A549 (cell line): Measurements from ENCODE around the gene SLC15A5.

Source experiments
- CHD4 ChIP-seq: fragments of 200-600 bp; sonication (generic); IDR thresholded peaks from 2 replicates; pipeline ENCODE4 v1.6.1; 2016; ENCODE audit warnings: antibody characterized with exemption, mild to moderate bottlenecking, borderline replicate concordance
- EP300 ChIP-seq, 2 experiments: fragments of >200 bp; sonication (Bioruptor Twin); formaldehyde crosslinking; IDR thresholded peaks; 2 replicates in 1 of 2; 3 replicates in 1 of 2; pipeline ENCODE4 v1.6.1; 2016 to 2017
- MAZ ChIP-seq: fragments of 150-350 bp; IDR thresholded peaks from 2 replicates; pipeline ENCODE4 v1.6.1; 2014; ENCODE audit warnings: antibody characterized with exemption, low read depth, low read length, borderline replicate concordance
- RAD21 ChIP-seq, 2 experiments: fragments of >200 bp in 1 of 2; sonication (Bioruptor Twin) in 1 of 2; formaldehyde crosslinking in 1 of 2; IDR thresholded peaks in 1 of 2; conservative IDR thresholded peaks in 1 of 2; 2 replicates in 1 of 2; 3 replicates in 1 of 2; pipeline ENCODE4 v1.6.1; 2012 to 2018; ENCODE audit warnings: inconsistent platforms in 1 of 2
- RNF2 ChIP-seq: fragments of 200-600 bp; sonication (generic); IDR thresholded peaks from 2 replicates; pipeline ENCODE4 v1.6.1; 2016; ENCODE audit warnings: low read depth, mild to moderate bottlenecking, antibody characterized with exemption, moderate library complexity, borderline replicate concordance
- SMC3 ChIP-seq: fragments of >200 bp; sonication (Bioruptor Twin); formaldehyde crosslinking; IDR thresholded peaks from 3 replicates; pipeline ENCODE4 v1.6.1; 2018; ENCODE audit warnings: inconsistent platforms
- ZC3H11A ChIP-seq: fragments of 450-650 bp; IDR thresholded peaks from 2 replicates; pipeline ENCODE4 v1.6.1; 2014; ENCODE audit warnings: antibody characterized with exemption, mild to moderate bottlenecking
- TF ChIP-seq, protein P1 (sequence below): fragments of >200 bp; sonication (Bioruptor Twin); formaldehyde crosslinking; IDR thresholded peaks from 3 replicates; pipeline ENCODE4 v1.5.1; 2016
- TF ChIP-seq, protein P2 (sequence below): fragments of 200-600 bp; sonication (generic); IDR thresholded peaks from 2 replicates; pipeline ENCODE4 v1.6.1; 2016; ENCODE audit warnings: antibody characterized with exemption, mild to moderate bottlenecking, moderate library complexity

DNA sequence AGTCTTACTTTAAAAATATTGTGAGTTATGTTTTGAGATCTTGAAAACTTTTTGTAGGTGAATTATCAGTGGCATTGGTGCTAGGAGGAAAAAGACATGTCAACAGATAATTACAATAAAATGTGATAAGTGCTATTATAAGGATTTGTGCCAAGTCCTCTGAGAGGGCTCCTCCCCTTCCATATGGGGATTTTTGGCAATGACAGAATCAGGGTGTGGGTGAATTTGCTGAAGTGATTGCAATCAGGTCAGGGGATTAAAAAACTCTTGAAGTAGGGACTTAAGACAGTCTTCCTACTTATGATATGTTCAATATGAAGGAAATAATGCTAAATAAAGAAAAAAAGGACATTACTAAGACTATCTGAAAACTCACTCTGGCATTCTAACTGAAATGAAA is 122.5 kb downstream of the SLC15A5 start:
- no peak for TF ChIP-seq CHD4
- TF ChIP-seq, protein P1, sequence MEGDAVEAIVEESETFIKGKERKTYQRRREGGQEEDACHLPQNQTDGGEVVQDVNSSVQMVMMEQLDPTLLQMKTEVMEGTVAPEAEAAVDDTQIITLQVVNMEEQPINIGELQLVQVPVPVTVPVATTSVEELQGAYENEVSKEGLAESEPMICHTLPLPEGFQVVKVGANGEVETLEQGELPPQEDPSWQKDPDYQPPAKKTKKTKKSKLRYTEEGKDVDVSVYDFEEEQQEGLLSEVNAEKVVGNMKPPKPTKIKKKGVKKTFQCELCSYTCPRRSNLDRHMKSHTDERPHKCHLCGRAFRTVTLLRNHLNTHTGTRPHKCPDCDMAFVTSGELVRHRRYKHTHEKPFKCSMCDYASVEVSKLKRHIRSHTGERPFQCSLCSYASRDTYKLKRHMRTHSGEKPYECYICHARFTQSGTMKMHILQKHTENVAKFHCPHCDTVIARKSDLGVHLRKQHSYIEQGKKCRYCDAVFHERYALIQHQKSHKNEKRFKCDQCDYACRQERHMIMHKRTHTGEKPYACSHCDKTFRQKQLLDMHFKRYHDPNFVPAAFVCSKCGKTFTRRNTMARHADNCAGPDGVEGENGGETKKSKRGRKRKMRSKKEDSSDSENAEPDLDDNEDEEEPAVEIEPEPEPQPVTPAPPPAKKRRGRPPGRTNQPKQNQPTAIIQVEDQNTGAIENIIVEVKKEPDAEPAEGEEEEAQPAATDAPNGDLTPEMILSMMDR, result no peak
- TF ChIP-seq, protein P2, sequence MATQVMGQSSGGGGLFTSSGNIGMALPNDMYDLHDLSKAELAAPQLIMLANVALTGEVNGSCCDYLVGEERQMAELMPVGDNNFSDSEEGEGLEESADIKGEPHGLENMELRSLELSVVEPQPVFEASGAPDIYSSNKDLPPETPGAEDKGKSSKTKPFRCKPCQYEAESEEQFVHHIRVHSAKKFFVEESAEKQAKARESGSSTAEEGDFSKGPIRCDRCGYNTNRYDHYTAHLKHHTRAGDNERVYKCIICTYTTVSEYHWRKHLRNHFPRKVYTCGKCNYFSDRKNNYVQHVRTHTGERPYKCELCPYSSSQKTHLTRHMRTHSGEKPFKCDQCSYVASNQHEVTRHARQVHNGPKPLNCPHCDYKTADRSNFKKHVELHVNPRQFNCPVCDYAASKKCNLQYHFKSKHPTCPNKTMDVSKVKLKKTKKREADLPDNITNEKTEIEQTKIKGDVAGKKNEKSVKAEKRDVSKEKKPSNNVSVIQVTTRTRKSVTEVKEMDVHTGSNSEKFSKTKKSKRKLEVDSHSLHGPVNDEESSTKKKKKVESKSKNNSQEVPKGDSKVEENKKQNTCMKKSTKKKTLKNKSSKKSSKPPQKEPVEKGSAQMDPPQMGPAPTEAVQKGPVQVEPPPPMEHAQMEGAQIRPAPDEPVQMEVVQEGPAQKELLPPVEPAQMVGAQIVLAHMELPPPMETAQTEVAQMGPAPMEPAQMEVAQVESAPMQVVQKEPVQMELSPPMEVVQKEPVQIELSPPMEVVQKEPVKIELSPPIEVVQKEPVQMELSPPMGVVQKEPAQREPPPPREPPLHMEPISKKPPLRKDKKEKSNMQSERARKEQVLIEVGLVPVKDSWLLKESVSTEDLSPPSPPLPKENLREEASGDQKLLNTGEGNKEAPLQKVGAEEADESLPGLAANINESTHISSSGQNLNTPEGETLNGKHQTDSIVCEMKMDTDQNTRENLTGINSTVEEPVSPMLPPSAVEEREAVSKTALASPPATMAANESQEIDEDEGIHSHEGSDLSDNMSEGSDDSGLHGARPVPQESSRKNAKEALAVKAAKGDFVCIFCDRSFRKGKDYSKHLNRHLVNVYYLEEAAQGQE, result no peak
- TF ChIP-seq ZC3H11A, result no peak
- no peak for TF ChIP-seq EP300 (IDR thresholded peaks at IDR 0.05)
- TF ChIP-seq SMC3, result no peak
- TF ChIP-seq RNF2, result no peak
- no peak for TF ChIP-seq RAD21 (conservative IDR thresholded peaks at IDR 0.05 in 1 of 2, IDR thresholded peaks at IDR 0.05 in 1 of 2)
- no peak for TF ChIP-seq MAZ
